Effector CD4-positive, alpha-beta T cell (primary cell): Measurements from ENCODE around the gene SGF29.
"Not testable (repeated sequence)": the region's sequence is repeated elsewhere in the genome, so short reads cannot be mapped to it uniquely, and the experiment has no call there.

Experiments used
- DNase-seq: peaks from one replicate; pipeline ENCODE4 v3.0.0-alpha.2; 2020

SGF29 gene

DNA sequence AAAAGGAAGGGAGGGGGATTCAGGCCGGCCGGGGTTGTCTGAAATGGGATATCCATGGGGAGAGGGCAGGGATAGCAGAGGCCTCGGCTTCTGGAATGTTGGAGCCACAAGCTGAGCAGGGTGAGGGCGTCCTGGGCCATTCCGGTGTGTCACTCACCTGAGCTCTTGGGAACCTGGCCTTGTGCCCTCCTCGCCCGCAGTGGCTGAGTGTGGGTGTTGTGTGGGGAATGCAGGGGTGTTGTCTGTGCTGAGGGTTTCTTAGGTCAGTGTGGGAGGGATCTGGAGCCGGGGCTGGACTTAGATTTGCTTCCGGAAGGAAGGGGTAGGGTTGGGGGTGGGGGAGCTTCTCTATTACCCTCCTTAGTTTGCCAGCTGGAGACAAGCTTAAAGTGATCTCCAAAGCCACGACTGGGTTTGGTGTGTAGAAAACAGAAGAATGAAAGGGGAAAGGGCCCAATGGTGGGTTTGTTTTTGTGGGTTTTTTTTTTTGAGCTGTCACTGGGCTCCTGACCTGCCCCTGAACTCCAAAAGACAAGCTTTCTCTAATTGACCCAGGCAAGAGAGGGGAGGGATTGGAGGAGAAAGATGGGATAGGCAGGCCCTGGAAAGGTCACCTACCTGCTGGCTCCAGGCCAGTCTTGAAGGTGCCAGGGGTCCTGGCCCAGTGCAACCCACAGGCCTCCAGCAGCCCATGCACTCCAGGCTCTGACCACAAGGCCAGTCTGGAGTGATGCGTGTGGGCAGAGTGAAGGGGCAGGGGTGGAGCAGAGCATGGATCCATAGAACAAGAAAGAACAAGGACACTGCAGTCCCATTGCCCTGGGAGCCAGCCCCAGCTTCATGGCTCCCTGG, 43.3 kb downstream of the SGF29 start, which contains the start of gene SULT1A2:
Gene SULT1A2, minus strand, starts transcription at position 211 of the 852 bp plus-strand sequence. CDS start 1,120 bp downstream, outside the sequence.
- no peak for DNase-seq

DNA sequence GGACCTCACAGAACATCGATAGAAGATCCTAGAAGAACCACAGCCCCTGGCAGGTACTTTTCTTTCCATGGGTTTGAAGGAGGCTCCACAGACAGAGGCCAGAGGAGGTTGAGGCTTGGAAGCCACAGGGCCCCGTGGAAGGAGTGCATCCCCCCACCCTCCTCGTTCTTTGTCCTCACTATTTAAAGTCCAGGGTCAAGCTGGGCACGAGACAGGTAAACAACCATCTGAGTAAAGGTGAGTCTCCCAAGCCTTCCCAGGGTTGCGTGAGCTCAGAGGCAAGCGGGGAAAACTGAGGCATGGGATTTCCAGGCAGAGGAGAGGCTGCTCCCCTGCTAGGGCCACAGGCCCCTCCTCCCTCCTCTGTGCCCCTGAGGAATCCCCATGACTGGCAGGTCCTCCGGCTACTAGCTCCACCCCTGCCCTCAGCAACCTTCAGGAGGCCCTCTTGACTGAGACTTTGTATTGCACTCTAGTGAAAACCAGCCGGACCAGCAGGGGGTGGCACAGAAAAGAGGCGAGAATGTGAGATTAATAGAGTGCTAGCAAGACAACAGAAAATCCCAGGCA, 44.1 kb downstream of the SGF29 start:
- no peak for DNase-seq

DNA sequence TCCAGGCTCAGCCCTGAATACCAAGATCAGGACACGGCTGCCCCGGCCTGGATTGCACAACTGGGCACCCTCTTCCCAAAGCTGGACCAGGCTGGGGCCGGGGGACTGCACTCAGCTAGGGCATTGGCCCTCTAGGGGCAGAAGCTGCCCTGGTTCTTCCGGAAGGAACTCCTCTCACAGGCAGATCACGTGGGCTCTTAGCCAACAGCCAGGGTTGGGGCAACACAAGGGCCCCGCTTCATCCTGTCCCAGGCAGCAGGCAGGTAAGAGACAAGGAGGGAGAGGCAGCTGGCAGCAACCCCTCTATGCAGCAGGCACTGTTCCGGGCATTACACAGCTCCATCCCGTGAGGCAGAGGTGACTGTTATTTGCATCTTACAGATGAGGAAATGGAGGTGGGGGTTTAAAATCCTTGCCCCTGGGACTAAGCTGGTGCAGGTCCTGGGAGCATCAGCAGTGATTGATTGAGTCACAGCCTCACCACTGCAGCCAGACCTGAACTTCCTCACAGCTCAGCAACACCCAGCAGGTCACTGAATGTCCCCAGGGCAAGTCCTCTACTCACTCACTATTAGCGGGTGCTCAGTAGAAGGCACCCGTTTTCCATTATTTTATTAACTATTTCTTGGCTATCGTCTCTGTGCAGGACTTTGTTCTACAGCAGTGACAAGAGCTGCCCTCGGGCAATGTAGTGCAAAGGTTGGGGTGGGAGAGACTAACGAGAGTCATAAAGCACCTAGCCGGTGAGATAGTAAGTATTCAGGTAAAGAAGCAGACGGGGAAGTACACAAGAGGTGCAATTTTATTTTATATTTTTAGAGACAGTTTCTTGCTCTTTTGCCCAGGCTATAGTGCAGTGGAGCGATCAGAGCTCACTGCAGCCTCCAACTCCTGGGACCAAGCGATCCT, 45.9 kb downstream of the SGF29 start:
- not testable (repeated sequence) for DNase-seq

DNA sequence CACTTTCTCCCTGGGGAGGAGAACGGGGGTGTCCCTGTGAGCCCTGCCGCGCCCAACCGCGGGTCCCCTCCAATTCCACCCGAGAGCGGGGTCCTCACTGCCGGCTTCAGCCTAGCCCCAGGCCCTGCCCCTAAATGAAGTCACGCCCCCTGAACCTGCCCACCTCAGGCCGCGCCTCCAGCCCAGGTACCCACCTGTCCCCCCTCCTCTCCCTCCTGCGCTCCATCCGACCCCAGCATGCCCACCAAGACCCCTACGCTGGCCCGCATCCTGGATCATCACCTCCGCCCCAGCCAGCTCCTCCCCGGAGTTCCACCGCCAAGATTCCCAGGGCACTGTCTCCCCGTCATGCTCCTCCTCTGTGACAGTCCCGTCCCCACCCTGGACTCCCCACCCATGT, 47.2 kb downstream of the SGF29 start:
- DNase-seq = not testable (repeated sequence)

DNA sequence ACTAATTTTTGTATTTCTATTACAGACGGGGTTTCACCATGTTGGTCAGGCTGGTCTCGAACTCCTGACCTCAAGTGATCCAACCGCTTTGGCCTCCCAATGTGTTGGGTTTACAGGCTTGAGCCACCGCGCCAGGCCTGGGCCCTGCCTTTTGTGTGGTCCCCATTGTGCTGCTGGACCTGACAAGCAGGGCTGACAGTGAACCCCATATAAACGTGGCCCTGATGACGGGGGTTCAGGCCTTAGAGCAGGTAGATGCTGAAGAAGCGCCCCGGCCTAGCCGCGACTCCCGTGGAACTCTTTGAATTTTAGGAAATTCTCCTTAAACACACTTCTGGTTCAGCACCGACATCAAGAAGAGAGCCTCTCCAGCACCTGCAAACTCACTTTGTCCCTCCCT, 47.9 kb downstream of the SGF29 start:
- not testable (repeated sequence) for DNase-seq

DNA sequence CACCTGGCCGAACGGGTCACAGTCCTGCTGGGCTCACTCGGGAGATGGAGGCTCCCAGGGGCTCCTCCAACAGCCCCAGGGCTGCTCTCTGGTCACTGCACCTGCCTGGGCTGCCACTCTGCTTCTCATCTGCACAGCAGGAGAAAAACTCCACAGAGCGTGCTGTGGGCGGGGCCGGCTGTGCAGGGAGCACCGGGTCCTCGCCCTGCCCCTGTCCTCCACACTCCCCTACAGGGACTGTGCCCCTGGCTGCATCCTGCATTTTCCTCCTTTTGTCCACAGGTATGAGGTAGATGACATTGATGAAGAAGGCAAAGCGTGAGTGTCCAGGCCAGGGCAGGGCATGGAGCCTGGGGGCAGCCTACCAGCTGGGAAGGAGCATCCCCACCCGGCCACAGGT, 48.3 kb downstream of the SGF29 start:
- DNase-seq = not testable (repeated sequence)

DNA sequence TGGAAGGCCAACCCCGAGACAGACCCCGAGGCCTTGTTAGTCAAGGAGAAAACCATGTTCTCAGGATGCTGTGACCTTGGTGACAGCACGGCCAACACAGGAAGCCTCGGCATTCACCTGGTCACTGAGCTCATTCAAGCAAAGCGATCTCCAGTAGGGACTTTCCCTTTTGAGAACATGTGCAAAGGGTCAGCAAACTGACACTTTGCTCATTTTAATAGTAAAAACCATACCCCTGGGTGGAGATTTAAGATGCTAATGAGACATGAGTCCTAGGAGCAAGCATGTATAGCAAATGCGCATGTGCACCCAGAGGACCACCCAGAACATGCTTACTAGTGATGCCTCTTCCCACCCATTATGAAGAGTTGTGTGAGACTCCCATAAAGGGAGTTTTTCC, 48.8 kb downstream of the SGF29 start:
- DNase-seq = no peak

DNA sequence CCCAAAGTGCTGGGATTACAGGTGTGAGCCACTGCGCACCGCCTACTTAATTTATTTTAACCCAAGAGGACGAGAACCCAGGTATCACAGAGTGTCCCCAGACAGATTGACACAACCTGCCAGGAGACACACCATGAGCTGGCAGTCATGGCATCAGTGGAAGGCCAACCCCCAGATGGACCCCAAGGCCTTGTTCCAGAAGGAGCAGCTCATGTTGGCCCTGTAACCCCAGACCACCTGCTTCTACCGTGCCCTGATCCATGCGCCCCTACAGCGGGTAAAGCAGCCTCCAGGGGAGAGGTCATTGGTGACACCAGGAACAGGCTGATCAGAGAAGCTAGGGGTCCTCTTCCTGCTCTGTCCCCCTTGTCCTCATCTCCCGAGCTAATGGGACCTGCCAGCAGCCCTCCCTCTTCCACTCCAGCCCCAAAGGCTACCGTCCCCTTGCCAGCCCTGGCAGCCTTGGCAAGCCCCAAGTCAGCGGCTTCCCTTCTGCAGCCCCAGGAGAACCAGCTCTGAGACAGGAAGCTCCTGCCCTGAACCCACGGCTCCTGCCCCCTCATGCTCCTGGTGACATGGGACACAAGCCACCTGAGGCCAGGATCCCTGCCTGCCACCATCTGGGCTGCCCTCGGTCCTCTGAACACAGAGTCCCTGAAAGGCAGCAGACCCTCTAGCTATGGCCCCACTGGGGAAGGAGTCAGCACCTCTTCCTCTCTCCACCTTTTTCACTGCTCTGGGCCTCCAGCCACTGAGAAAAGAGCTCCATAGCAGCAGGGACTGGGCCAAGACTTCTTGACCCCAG, 49.9 kb downstream of the SGF29 start:
- no peak for DNase-seq

DNA sequence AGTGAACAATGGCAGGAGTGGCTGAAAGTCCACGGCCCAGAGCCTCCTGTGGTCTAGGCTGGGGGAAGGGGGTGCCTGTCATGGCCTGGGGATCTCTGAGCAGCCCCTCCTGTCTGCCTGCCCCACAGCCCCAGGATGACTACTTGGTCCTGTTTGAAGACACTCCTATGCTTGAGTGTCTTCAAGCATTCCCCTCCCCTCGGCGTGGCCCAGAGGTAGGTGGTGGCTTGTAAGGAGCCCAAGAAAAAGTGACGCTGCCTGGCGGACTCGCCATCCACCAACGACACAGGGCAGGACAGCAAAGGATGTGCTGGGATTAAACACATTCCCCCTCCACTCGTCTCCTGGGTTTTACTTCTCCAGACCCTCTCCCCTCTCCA, 50.5 kb downstream of the SGF29 start:
- no peak for DNase-seq

DNA sequence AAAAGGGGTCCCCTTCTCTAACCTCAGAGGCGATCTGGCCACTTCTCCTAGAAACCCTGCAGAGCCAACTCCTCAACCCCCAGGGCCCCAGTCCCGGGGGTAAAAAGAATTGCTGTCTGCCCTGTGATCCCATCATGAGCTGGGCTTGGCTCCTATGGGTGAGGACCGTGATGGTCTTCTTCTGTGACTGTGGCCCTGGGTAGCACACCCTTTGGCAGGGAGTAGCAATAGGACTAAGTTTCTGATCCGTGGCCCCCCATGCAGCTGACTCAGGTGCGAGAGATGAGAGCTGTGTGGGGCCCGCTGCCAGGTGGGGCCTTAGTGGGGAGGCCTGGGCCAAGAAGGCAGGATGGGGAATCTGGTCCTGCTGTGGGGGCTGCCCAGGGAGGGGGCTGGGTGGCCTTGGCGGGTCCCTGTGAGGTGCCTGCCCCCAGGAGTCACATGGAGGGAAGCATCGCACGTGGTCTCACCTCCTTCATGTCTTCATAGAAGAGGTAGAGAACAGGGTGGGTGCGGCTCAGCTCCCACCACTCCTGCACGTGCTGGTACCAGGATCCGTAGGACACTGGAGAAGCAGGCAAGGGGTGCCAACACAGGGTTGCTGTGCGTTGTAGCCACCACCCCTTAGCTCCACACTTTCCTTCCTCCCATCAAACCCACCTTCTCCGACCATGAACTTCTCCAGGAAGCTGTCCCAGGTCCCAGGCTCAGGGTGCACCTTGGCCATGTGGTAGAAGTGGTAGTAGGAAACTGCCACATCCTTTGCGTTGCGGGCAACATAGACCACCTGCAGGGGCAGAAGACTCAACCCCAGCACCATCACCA, 52.8 kb downstream of the SGF29 start:
- no peak for DNase-seq

DNA sequence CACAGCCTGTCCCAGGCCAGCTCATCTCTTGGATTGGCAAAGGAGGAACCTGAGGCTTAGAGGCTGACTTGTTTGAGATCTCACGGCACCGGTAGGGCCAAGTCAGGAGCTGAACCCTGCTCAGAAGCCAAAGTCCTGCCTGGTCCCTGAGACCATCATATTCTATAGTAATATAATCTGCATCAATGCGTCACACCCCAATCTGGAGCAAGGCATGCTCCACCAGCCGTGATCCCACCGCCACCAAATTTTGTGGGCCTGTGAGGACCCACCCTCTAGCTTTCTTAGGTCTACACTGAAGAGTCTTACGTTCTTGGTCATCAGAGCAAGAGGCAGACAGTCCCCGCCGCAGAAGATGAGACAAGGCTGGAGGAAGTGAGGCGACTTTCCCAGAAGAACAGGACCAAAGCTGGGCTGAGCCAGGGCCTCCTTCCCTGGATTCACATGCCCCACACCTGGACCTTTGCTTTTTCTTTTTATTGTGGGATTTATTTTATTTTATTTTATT, 53.5 kb downstream of the SGF29 start:
- DNase-seq = no peak

DNA sequence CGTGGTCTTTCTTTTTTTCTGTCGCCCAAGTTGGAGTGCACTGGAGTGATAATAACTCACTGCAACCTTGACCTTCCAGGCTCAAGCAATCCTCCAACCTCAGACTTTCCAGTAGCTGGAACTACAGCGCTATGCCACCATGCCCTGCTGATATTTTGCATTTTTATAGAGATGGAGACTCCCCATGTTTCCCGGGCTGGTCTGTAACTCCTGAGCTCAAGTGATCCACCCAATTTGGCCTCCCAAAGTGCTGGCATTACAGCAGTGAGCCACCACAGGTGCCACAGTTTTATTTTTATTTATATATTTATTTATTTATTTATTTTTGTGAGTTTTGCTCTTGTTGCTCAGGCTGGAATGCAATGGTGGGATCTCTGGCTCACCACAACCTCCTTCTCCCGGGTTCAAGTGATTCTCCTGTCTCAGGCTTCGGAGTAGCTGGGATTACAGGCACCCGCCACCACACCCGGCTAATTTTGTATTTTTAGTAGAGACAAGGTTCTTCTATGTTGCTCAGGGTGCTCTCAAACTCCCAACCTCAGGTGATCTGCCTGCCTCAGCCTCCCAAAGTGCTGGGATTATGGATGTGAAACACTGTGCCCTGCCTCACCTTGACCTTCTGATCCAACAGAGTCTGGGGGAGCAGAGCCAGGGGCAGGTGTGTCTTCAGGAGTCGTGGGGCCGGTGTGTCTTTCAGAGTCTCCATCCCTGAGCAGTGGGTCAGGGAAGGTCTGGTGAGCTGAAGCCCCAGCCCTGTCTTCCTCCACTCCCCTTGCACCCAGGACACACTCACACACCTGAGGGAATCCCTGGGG, 54.2 kb downstream of the SGF29 start:
- DNase-seq = not testable (repeated sequence)

DNA sequence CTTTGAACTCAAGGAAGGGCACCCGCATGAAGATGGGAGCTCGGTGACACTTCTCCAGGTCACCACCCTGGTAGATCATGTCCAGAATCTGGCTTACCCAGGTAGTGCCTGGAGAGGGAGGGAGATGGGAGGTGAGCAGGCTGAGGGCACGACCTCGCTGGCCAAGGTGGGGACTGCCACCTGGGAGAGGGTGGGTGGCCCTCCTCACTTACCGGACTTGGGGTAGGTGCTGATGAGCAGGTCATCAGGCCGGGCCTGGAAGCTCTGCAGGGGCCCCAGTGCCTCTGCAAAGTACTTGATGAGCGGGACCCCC, 54.7 kb downstream of the SGF29 start:
- not testable (repeated sequence) for DNase-seq

DNA sequence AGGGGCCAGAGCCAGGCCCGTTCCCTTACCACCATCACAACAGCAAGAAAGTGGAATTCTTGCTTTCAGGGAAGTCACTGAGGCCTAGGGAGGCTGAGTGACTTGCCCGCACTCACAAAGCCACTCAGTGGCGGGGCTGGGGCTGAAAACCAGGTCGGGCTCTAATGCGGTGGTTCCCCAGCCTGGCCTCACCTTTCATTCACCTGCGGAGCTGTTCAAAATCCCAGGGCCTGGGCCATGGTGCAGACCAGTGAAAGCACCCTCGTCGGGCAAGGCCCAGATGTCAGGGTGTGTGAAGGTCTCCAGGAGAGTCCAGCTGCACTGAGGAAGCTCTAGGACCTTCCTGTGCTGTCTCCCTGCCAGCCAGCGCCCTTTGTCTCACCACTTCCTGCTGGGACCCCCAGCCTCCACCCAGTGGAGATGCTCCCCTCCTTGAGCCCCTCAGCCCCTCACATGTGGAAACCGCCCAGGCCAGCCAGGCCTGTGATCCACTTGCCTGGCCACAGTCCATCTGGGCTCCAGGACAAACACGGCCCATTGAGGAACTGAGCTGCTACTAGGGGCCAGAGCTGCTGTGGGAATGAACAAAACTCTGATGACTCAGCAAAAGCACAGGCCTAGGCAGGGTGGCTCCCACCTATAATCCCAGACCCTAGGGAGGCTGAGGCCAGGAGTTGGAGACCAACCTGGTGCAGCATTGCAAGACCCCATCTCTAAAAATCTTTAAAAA, 55.3 kb downstream of the SGF29 start:
- not testable (repeated sequence) for DNase-seq

DNA sequence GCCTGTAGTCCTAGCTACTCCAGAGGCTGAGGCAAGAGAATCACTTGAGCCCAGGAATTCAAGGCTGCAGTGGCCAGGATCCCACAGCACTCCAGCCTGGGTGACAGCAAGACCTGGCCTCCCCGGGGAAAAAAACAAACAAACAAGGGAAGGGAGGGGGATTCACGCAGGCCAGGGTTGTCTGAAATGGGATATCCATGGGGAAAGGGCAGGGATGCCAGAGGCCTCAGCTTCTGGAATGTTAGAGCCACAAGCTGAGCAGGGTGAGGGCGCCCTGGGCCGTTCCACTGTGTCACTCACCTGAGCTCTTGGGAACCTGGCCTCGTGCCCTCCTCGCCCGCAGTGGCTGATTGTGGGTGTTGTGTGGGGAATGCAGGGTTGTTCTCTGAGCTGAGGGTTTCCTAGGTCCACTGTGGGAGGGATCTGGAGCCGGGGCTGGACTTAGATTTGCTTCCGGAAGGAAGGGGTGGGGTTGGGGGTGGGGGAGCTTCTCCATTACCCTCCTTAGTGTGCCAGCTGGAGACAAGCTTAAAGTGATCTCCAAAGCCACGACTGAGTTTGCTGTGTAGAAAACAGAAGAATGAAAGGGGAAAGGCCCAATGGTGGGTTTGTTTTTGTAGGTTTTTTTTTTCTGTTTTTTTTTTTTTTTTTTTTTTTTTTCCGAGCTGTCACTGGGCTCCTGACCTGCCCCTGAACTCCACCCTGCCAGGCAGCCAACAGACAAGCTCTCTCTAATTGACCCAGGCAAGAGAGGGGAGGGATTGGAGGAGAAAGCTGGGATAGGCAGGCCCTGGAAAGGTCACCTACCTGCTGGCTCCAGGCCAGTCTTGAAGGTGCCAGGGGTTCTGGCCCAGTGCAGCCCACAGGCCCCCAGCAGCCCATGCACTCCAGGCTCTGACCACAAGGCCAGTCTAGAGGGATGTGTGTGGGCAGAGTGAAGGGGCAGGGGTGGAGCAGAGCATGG, 56.2 kb downstream of the SGF29 start, which contains the start of gene SULT1A1:
Gene SULT1A1, minus strand, starts transcription at position 414 of the 964 bp plus-strand sequence. CDS start 1,189 bp downstream, outside the sequence.
- DNase-seq = no peak

DNA sequence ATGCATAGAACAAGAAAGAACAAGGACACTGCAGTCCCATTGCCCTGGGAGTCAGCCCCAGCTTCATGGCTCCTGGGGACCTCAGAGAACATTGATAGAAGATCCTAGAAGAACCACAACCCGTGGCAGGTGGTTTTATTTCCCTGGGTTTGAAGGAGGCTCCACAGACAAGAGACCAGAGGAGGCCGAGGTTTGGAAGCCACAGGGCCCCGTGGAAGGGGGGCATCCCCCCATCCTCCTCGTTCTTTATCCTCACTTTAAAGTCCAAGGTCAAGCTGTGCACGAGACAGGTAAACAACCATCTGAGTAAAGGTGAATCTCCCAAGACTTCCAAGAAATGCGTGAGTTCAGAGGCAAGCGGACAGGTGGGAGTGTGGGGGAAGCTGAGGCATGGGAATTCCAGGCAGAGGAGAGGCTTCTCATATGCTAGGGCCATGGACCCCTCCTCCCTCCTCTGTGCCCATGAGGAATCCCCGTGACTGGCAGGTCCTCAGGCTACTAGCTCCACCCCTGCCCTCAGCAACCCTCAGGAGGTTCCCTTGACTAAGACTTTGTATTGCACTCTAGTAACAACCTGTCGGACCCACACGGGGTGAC, 57.0 kb downstream of the SGF29 start:
- DNase-seq = no peak

DNA sequence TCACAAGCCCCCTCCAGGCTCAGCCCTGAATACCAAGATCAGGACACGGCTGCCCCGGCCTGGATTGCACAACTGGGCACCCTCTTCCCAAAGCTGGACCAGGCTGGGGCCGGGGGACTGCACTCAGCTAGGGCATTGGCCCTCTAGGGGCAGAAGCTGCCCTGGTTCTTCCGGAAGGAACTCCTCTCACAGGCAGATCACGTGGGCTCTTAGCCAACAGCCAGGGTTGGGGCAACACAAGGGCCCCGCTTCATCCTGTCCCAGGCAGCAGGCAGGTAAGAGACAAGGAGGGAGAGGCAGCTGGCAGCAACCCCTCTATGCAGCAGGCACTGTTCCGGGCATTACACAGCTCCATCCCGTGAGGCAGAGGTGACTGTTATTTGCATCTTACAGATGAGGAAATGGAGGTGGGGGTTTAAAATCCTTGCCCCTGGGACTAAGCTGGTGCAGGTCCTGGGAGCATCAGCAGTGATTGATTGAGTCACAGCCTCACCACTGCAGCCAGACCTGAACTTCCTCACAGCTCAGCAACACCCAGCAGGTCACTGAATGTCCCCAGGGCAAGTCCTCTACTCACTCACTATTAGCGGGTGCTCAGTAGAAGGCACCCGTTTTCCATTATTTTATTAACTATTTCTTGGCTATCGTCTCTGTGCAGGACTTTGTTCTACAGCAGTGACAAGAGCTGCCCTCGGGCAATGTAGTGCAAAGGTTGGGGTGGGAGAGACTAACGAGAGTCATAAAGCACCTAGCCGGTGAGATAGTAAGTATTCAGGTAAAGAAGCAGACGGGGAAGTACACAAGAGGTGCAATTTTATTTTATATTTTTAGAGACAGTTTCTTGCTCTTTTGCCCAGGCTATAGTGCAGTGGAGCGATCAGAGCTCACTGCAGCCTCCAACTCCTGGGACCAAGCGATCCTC, 58.9 kb downstream of the SGF29 start:
- DNase-seq = not testable (repeated sequence)
